Measurements from ENCODE around the gene TSR1. TPM values are rescaled to one million over a fixed set of nuclear protein-coding genes. Genes with fewer than 3 reads are reported as not detected.

The TSR1 gene
- total and polyA plus RNA-seq, 12 donors = 12.7 to 74.6 (median 26.1) TPM

DNA sequence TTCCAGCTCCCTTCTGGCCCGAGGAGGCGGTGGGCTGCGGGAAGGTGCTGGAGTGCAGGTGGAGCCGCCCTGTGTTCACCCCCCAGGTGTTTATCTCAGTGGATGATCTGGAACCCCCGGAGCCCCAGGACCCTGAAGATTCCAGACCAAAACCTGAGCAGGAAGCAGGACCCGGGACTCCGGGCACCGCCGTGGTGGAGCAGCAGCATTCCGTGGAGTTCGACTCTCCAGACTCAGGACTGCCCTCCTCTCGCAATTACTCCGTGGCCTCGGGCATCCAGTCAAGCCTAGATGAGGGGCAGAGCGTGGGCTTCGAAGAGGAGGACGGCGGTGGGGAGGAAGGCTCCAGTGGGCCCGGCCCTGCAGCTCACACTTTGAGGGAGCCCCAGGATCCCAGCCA is 39.1 kb upstream of the TSR1 start:
- H3K36me3 ChIP-seq (replicated peaks in 1 of 2) = peaks cover 0 to 32% of the 10 kb centered on the region in 2 donors
- no peaks in the 10 kb centered on the region for H3K9me3 ChIP-seq (replicated peaks in 1 of 3)
- H3K27ac ChIP-seq = no peak overlapping the region
- TF ChIP-seq, protein P1, sequence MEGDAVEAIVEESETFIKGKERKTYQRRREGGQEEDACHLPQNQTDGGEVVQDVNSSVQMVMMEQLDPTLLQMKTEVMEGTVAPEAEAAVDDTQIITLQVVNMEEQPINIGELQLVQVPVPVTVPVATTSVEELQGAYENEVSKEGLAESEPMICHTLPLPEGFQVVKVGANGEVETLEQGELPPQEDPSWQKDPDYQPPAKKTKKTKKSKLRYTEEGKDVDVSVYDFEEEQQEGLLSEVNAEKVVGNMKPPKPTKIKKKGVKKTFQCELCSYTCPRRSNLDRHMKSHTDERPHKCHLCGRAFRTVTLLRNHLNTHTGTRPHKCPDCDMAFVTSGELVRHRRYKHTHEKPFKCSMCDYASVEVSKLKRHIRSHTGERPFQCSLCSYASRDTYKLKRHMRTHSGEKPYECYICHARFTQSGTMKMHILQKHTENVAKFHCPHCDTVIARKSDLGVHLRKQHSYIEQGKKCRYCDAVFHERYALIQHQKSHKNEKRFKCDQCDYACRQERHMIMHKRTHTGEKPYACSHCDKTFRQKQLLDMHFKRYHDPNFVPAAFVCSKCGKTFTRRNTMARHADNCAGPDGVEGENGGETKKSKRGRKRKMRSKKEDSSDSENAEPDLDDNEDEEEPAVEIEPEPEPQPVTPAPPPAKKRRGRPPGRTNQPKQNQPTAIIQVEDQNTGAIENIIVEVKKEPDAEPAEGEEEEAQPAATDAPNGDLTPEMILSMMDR (IDR thresholded peaks at IDR 0.05) = no peak
- no peak for TF ChIP-seq POLR2A (IDR thresholded peaks at IDR 0.05)
- intact Hi-C loops (cut with DNase I) = no loop called here
- H3K4me1 ChIP-seq (replicated peaks in 1 of 2) = no peaks in the 10 kb centered on the region
- no peaks in the 10 kb centered on the region for H3K27me3 ChIP-seq
- no peak overlapping the region for H3K4me3 ChIP-seq
- peak in 1 of 7 donors; percentile 14 for DNase-seq
- 90 to 94% (median 93%) methylated on average over 12 to 19 of the region's 19 CpGs; no CpG with 5 or more reads in 1 of the 4 donors for WGBS, 4 donors

DNA sequence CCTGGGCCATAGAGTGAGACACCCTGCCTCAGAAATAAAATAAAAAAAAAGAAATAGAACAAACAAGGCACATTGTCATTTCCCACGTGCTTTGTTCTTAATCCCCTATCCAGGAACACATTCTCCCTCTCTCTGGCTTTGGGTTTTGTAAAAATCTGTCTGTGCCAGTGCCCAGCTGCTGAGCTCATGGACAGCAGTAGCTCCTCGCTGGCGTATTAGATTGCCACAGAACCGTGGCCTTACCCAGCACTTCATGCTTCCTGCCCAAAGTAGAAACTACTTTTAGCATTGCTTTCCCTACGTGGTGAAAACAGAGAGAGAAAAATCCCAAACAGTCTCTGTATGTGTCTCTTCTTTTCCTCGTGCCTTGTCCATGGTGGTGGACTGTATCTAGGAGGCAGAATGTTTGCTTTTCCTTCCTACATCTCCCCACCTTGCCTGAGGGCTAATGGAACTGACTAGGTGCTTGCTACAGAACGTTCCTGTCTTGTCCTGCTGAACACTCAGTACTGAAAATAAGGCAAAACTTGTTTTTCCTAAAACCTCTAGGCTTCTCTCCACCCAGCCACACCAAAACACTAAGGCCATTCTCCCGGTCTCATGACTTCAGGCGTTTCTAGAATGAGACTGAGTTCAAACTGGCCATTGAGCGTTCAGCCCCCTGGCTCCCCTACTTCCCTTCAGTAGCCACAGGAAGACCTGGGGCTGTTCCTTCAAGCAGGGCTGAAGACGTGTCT is 38.5 kb upstream of the TSR1 start:
- Histone ChIP-seq H3K36me3 (replicated peaks in 1 of 2) (peaks cover 0 to 32% of the 10 kb centered on the region in 2 donors), H3K9me3 (replicated peaks in 1 of 3) (no peaks in the 10 kb centered on the region), H3K27ac (no peak overlapping the region), H3K27me3 (no peaks in the 10 kb centered on the region), H3K4me3 (no peak overlapping the region), H3K4me1 (replicated peaks in 1 of 2) (no peaks in the 10 kb centered on the region)
- TF ChIP-seq, protein P1 (IDR thresholded peaks at IDR 0.05) = no peak
- TF ChIP-seq POLR2A (IDR thresholded peaks at IDR 0.05) = no peak
- no peak for DNase-seq
- intact Hi-C loops (cut with DNase I) = no loop called here
- WGBS, 4 donors = 84 to 90% (median 86%) methylated on average over 10 to 11 of the region's 11 CpGs

DNA sequence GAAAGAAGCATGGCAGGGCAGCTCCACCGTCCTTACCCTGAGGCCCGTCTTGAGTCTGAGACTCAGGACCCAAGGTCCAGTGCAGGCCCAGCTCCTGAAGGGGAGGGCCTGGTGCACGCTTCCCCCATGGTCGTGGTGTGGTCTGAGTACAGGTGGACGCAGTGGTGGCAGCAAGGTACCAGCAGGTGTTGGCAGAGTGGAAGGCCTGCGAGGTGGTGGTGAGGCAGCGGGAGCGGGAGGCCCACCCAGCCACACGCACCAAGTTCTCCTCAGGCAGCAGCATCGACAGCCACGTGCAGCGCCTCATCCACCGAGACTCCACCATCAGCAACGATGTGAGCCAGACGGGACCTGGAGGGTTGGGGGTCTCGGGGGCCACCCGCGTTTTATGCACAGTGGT is 36.9 kb upstream of the TSR1 start:
- Histone ChIP-seq H3K27me3 (no peaks in the 10 kb centered on the region), H3K36me3 (replicated peaks in 1 of 2) (peaks cover 0 to 28% of the 10 kb centered on the region in 2 donors), H3K9me3 (replicated peaks in 1 of 3) (no peaks in the 10 kb centered on the region), H3K27ac (no peak overlapping the region), H3K4me3 (no peak overlapping the region), H3K4me1 (replicated peaks in 1 of 2) (no peaks in the 10 kb centered on the region)
- DNase-seq = no peak
- TF ChIP-seq, protein P1 (IDR thresholded peaks at IDR 0.05) = no peak
- TF ChIP-seq POLR2A (IDR thresholded peaks at IDR 0.05) = no peak
- intact Hi-C loops (cut with DNase I) = no loop called here
- WGBS, 4 donors = 89 to 98% (median 94%) methylated on average over 9 to 18 of the region's 18 CpGs

DNA sequence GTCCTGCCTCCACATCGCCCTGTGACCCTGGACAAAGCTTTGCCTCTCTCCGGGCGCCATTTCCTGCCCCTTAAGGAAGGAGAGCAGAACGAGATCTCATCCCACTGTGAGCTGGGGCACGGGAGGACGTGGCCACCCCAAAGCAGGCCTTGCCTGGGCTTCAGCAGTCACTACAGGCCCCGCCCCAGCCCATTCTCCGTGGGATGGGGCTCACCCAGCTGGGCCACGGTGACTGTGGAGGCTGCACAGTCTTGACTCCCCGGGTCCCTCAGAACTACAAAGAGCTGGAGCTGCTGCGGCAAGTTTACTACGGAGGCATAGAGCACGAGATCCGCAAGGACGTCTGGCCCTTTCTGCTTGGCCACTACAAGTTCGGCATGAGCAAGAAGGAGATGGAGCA is 36.4 kb upstream of the TSR1 start:
- Histone ChIP-seq H3K27ac (no peak overlapping the region), H3K4me1 (replicated peaks in 1 of 2) (no peaks in the 10 kb centered on the region), H3K9me3 (replicated peaks in 1 of 3) (no peaks in the 10 kb centered on the region), H3K27me3 (no peaks in the 10 kb centered on the region), H3K4me3 (no peak overlapping the region), H3K36me3 (replicated peaks in 1 of 2) (peaks cover 0 to 23% of the 10 kb centered on the region in 2 donors)
- intact Hi-C loops (cut with DNase I) = no loop called here
- WGBS, 4 donors = 92 to 98% (median 94%) methylated on average over 7 to 16 of the region's 16 CpGs
- no peak for TF ChIP-seq POLR2A (IDR thresholded peaks at IDR 0.05)
- TF ChIP-seq, protein P1 (IDR thresholded peaks at IDR 0.05) = no peak
- no peak for DNase-seq

All from adrenal gland (tissue), 12 donors.